Vagina (tissue), 2 donors: ENCODE measurements around the gene ATP6V1A.

Source experiments
- CTCF ChIP-seq, 3 experiments: fragments of 450-650 bp in 2 of 3; fragments of 200-600 bp in 1 of 3; sonication (generic) in 1 of 3; IDR thresholded peaks; one replicate each; pipeline ENCODE4 v1.5.1; 2017 to 2019; ENCODE audit warnings: antibody characterized with exemption in 3 of 3, mild to moderate bottlenecking in 2 of 3, moderate library complexity in 2 of 3
- POLR2A ChIP-seq, 2 donors: fragments of 450-650 bp; IDR thresholded peaks; one replicate each; pipeline ENCODE4 v1.6.1; 2017; ENCODE audit warnings: antibody characterized with exemption in 2 of 2, mild to moderate bottlenecking in 2 of 2, moderate library complexity in 2 of 2
- POLR2AphosphoS5 ChIP-seq, 2 donors: sonication (generic); formaldehyde crosslinking; IDR thresholded peaks; one replicate each; pipeline ENCODE4 v1.9.0; 2017; ENCODE audit warnings: antibody characterized with exemption in 2 of 2, mild to moderate bottlenecking in 2 of 2, low read depth in 1 of 2; ENCODE audit not compliant: insufficient read depth in 1 of 2

GRCh38 chr3:113802795-113803455, 56.1 kb downstream of the ATP6V1A start:
- TF ChIP-seq POLR2AphosphoS5 (IDR thresholded peaks at IDR 0.05; ENCODE audit: insufficient read depth in 1 of 2, low read depth in 1 of 2) (no peak), CTCF (IDR thresholded peaks at IDR 0.05) (no peak), POLR2A (IDR thresholded peaks at IDR 0.05) (no peak)
